CD4-positive, CD25-positive, alpha-beta regulatory T cell (primary cell): Measurements from ENCODE around the gene LCN1. TPM values are rescaled to one million over a fixed set of nuclear protein-coding genes. Genes with fewer than 3 reads are reported as not detected.

Experiments used
- ATAC-seq, 2 donors: fragments of 150-1000 bp; cut with Tn5 transposase; one replicate each; pipeline ENCODE4 v1.10.0; 2021; ENCODE audit warnings: low read depth in 2 of 2, moderate number of reproducible peaks in 2 of 2, moderate library complexity in 1 of 2
- DNase-seq, 3 donors: peaks; one replicate each; pipeline versions ENCODE4 v3.0.0 to v3.0.0-alpha.2; 2012 to 2022; ENCODE audit warnings: mixed read lengths in 1 of 3
- H3K27ac ChIP-seq: one replicate; pipeline ENCODE4 v1.7.0; 2013; ENCODE audit warnings: mild to moderate bottlenecking, low read length; ENCODE audit not compliant: insufficient read depth, poor library complexity, severe bottlenecking
- H3K27me3 ChIP-seq: one replicate; pipeline ENCODE4 v1.7.0; 2013; ENCODE audit warnings: low read length; ENCODE audit not compliant: control insufficient read depth, insufficient read depth
- H3K36me3 ChIP-seq: one replicate; pipeline ENCODE4 v1.7.0; 2013; ENCODE audit warnings: mild to moderate bottlenecking, low read length, moderate library complexity; ENCODE audit not compliant: control insufficient read depth, insufficient read depth
- H3K4me1 ChIP-seq: 2 replicates; pipeline ENCODE4 v1.7.0; 2013; ENCODE audit warnings: mild to moderate bottlenecking, low read length; ENCODE audit not compliant: insufficient read depth, control insufficient read depth, poor library complexity, severe bottlenecking
- H3K4me3 ChIP-seq: one replicate; pipeline ENCODE4 v1.7.0; 2013; ENCODE audit warnings: low read depth, mild to moderate bottlenecking, low read length, moderate library complexity
- H3K9me3 ChIP-seq, 2 experiments: 1 replicate in 1 of 2; 2 replicates in 1 of 2; pipeline ENCODE4 v1.7.0; 2013; ENCODE audit warnings: low read length in 2 of 2, mild to moderate bottlenecking in 1 of 2, moderate library complexity in 1 of 2; ENCODE audit not compliant: control insufficient read depth in 2 of 2
- H3K27ac Mint-ChIP-seq, 3 donors: one replicate each; pipeline ENCODE4 v1.8.0; 2020 to 2022; ENCODE audit warnings: mild to moderate bottlenecking in 3 of 3, mixed read lengths in 3 of 3, moderate library complexity in 2 of 3
- H3K27me3 Mint-ChIP-seq: one replicate; pipeline ENCODE4 v1.8.0; 2022; ENCODE audit warnings: mild to moderate bottlenecking, mixed read lengths
- H3K36me3 Mint-ChIP-seq: one replicate; pipeline ENCODE4 v1.8.0; 2020; ENCODE audit warnings: mixed read lengths
- H3K4me1 Mint-ChIP-seq, 4 donors: one replicate each; pipeline ENCODE4 v1.8.0; 2020 to 2022; ENCODE audit warnings: mixed read lengths in 4 of 4, mild to moderate bottlenecking in 1 of 4
- H3K4me3 Mint-ChIP-seq, 4 donors: one replicate each; pipeline ENCODE4 v1.8.0; 2020 to 2022; ENCODE audit warnings: mild to moderate bottlenecking in 4 of 4, mixed read lengths in 4 of 4, moderate library complexity in 3 of 4
- H3K9me3 Mint-ChIP-seq, 7 donors: one replicate each; pipeline ENCODE4 v1.8.0; 2020 to 2022; ENCODE audit warnings: mixed read lengths in 7 of 7, mild to moderate bottlenecking in 3 of 7, moderate library complexity in 2 of 7
- polyA plus RNA-seq, 4 donors: library from polyadenylated mRNA; unstranded; fragments of 300-500 nt; fragmentation: Illumina TruSeq; gene quantifications; one replicate each; pipeline ENCODE4 v1.2.3, GENCODE V29; 2021
- total RNA-seq: library from RNA; stranded (reverse); gene quantifications from one replicate; pipeline ENCODE4 v1.2.3, GENCODE V29; 2022

LCN1 gene
- total and polyA plus RNA-seq, 5 donors from 2014 or later: not detected

DNA sequence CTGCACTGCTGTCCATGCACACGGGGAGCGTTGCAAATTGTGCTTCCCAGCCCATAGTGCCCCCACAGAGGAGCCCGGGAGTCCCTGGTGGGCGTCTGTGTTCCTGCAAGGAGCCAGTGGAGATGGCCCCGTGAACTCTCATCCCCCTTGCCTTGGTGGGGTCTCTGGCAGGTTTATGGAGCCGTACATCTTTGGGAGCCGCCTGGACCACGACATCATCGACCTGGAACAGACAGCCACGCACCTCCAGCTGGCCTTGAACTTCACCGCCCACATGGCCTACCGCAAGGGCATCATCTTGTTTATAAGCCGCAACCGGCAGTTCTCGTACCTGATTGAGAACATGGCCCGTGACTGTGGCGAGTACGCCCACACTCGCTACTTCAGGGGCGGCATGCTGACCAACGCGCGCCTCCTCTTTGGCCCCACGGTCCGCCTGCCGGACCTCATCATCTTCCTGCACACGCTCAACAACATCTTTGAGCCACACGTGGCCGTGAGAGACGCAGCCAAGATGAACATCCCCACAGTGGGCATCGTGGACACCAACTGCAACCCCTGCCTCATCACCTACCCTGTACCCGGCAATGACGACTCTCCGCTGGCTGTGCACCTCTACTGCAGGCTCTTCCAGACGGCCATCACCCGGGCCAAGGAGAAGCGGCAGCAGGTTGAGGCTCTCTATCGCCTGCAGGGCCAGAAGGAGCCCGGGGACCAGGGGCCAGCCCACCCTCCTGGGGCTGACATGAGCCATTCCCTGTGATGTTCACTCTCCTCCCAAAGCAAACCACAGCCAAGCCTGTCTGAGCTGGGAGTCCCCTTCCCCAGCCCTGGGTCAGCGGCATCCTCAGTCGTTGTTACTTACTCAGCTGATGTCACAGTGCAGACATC is 17.6 kb upstream of the LCN1 start:
- Histone ChIP-seq H3K36me3 (peaks cover 23% of the 10 kb centered on the region), H3K27ac (no peak overlapping the region), H3K4me3 (no peak overlapping the region), H3K9me3 (no peaks in the 10 kb centered on the region), H3K27me3 (no peaks in the 10 kb centered on the region), H3K4me1 (peaks cover 28% of the 10 kb centered on the region)
- Mint-ChIP-seq H3K36me3 (peaks cover 13% of the 10 kb centered on the region), H3K4me3 (peak overlapping the region; percentile 32 to 88 (median 48)), H3K27me3 (no peaks in the 10 kb centered on the region), H3K4me1 (peaks cover 0 to 32% (median 13%) of the 10 kb centered on the region in 4 donors), H3K27ac (no peak overlapping the region), H3K9me3 (peaks cover 0 to under 1% (median 0%) of the 10 kb centered on the region in 7 donors)
- DNase-seq (no peak), ATAC-seq (no peak)

- Mint-ChIP-seq H3K27ac (no peak overlapping the region), H3K9me3 (peaks cover 0 to 9% (median 3%) of the 10 kb centered on the region in 7 donors), H3K4me3 (peak overlapping the region in 3 of 4 donors; percentile 48 to 55 (median 50)), H3K36me3 (peaks cover 13% of the 10 kb centered on the region), H3K27me3 (peaks cover 4% of the 10 kb centered on the region), H3K4me1 (peaks cover 0 to 26% (median 13%) of the 10 kb centered on the region in 4 donors)
- H3K4me3 ChIP-seq: no peak overlapping the region
- H3K27ac ChIP-seq: no peak overlapping the region
- peaks cover 23% of the 10 kb centered on the region for H3K36me3 ChIP-seq
- no peak for ATAC-seq
- H3K4me1 ChIP-seq: peaks cover 24% of the 10 kb centered on the region
- H3K27me3 ChIP-seq: no peaks in the 10 kb centered on the region
- peaks cover 3 to 6% of the 10 kb centered on the region in 2 experiments for H3K9me3 ChIP-seq
- DNase-seq: peak; percentile 19 to 64 (median 35)
These were observed 16.7 kb upstream of the LCN1 start for GRCh38 chr9:135504262-135505243.

- Histone ChIP-seq H3K36me3 (peaks cover 23% of the 10 kb centered on the region), H3K4me3 (no peak overlapping the region), H3K4me1 (peaks cover 17% of the 10 kb centered on the region), H3K27ac (no peak overlapping the region), H3K27me3 (no peaks in the 10 kb centered on the region), H3K9me3 (peaks cover 4 to 6% of the 10 kb centered on the region in 2 experiments)
- H3K4me1 Mint-ChIP-seq: peaks cover 0 to 24% (median 13%) of the 10 kb centered on the region in 4 donors
- no peak overlapping the region for H3K4me3 Mint-ChIP-seq
- H3K27ac Mint-ChIP-seq: no peak overlapping the region
- peaks cover 4% of the 10 kb centered on the region for H3K27me3 Mint-ChIP-seq
- H3K36me3 Mint-ChIP-seq: peaks cover 13% of the 10 kb centered on the region
- no peak for ATAC-seq
- no peak for DNase-seq
- peaks cover 0 to 10% (median 3%) of the 10 kb centered on the region in 7 donors for H3K9me3 Mint-ChIP-seq
These were observed 15.6 kb upstream of the LCN1 start for GRCh38 chr9:135505406-135506187.

DNA sequence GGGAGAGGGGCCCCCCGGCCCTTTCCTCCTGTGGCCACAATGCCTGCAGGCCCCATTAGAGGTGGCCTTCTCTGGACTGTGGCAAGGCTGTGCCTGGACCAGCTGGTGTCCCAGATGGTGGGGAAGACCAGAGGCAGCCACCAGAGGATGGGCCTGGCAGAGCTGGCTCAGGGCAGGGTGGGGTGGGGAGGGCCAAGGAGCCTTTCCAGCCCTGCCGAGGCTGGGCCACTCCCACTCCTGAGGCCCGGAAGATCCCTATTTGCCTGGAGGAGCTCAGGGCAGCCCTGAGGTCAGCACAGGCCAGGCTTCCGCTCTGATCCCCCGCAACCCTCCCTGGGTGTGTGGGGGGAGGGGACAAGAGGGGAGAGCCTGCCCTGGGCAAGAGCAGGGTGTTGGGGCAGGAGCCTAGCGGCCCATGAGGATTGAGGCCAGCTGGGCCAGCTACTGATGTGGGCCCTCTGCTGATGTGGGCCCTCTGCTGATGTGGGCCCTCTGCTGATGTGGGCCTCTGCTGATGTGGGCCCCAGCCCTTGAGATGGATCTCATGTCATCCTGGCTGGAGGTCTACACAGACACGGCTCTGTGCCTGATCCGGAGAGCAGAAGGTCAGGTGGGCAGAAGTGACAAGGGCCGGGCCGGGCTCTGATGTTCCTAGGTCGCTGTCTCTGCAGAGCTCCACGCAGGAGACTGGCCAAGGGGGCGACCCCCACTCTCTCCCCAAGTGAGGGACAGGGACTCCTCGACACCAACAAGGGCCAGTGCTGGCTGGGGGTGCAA is 14.7 kb upstream of the LCN1 start:
- ATAC-seq: no peak
- peaks cover 23% of the 10 kb centered on the region for H3K36me3 ChIP-seq

GRCh38 chr9:135507104-135508035 is 13.9 kb upstream of the LCN1 start:
- no peak overlapping the region for H3K27ac ChIP-seq
- no peak overlapping the region for H3K4me3 ChIP-seq
- H3K4me3 Mint-ChIP-seq: peak overlapping the region in 1 of 4 donors; percentile 68
- peaks cover 23% of the 10 kb centered on the region for H3K36me3 ChIP-seq
- H3K27ac Mint-ChIP-seq: no peak overlapping the region
- H3K9me3 Mint-ChIP-seq: peaks cover 0 to 10% (median 3%) of the 10 kb centered on the region in 7 donors
- H3K9me3 ChIP-seq: peaks cover 4 to 6% of the 10 kb centered on the region in 2 experiments
- no peak for ATAC-seq
- no peaks in the 10 kb centered on the region for H3K27me3 ChIP-seq
- H3K27me3 Mint-ChIP-seq: peaks cover 4% of the 10 kb centered on the region
- H3K4me1 ChIP-seq: peaks cover 3% of the 10 kb centered on the region
- H3K4me1 Mint-ChIP-seq: peaks cover 0 to 14% (median 8%) of the 10 kb centered on the region in 4 donors
- no peak for DNase-seq
- peaks cover 13% of the 10 kb centered on the region for H3K36me3 Mint-ChIP-seq

More for the DNA sequence above, 14.7 kb upstream of the LCN1 start:
- Mint-ChIP-seq H3K36me3 (peaks cover 13% of the 10 kb centered on the region), H3K27me3 (peaks cover 4% of the 10 kb centered on the region), H3K4me1 (peaks cover 0 to 23% (median 13%) of the 10 kb centered on the region in 4 donors), H3K9me3 (peaks cover 0 to 10% (median 3%) of the 10 kb centered on the region in 7 donors), H3K27ac (no peak overlapping the region), H3K4me3 (no peak overlapping the region)
- DNase-seq: no peak
- Histone ChIP-seq H3K4me3 (no peak overlapping the region), H3K9me3 (peaks cover 4 to 6% of the 10 kb centered on the region in 2 experiments), H3K27me3 (no peaks in the 10 kb centered on the region), H3K27ac (no peak overlapping the region), H3K4me1 (peaks cover 12% of the 10 kb centered on the region)

GRCh38 chr9:135508211-135508820 is 12.9 kb upstream of the LCN1 start:
- peaks cover 9% of the 10 kb centered on the region for H3K36me3 Mint-ChIP-seq
- peak overlapping the region in 1 of 4 donors; percentile 29 for H3K4me3 Mint-ChIP-seq
- H3K27ac ChIP-seq: no peak overlapping the region
- no peaks in the 10 kb centered on the region for H3K4me1 ChIP-seq
- DNase-seq (no peak), ATAC-seq (no peak)
- peaks cover 0 to 10% (median 3%) of the 10 kb centered on the region in 7 donors for H3K9me3 Mint-ChIP-seq
- H3K4me1 Mint-ChIP-seq: peaks cover 0 to 11% (median 6%) of the 10 kb centered on the region in 4 donors
- H3K27me3 Mint-ChIP-seq: peaks cover 4% of the 10 kb centered on the region
- H3K9me3 ChIP-seq: peaks cover 4 to 6% of the 10 kb centered on the region in 2 experiments
- H3K27ac Mint-ChIP-seq: no peak overlapping the region
- peaks cover 16% of the 10 kb centered on the region for H3K36me3 ChIP-seq
- no peak overlapping the region for H3K4me3 ChIP-seq
- no peaks in the 10 kb centered on the region for H3K27me3 ChIP-seq
